DMS53 (cell line): ENCODE data around the gene TSPY9.
"Not testable (repeated sequence)": the region's sequence is repeated elsewhere in the genome, so short reads cannot be mapped to it uniquely, and the experiment has no call there.

Source experiments
- DNase-seq: peaks from one replicate; lab custom pipeline; 2025; lab: John Stamatoyannopoulos, UW

The TSPY9 gene

GRCh38 chrY:9486967-9487366 is at the start of gene TSPY9:
TSS of gene TSPY9 (plus strand) at chrY:9487267. CDS start at chrY:9487313, 46 bp downstream.
- DNase-seq: not testable (repeated sequence)

GRCh38 chrY:9466655-9467054 is 20.4 kb upstream of the TSPY9 start, which contains the start of gene TSPY1:
TSS of gene TSPY1 (plus strand) at chrY:9466955. CDS start at chrY:9467001, 46 bp downstream.
- DNase-seq: not testable (repeated sequence)

GRCh38 chrY:9504396-9504795 is 17.3 kb downstream of the TSPY9 start:
- DNase-seq: not testable (repeated sequence)

GRCh38 chrY:9516287-9516686 is 29.2 kb downstream of the TSPY9 start:
- not testable (repeated sequence) for DNase-seq

- DNase-seq: not testable (repeated sequence)
Observed at GRCh38 chrY:9527580-9527979, 40.5 kb downstream of the TSPY9 start, which contains the start of gene TSPY10. TSS of gene TSPY10 (plus strand) at chrY:9527880. CDS start at chrY:9527926, 46 bp downstream.
